ENCODE measurements around the gene HIPK4.
"Not testable (repeated sequence)": the region's sequence is repeated elsewhere in the genome, so short reads cannot be mapped to it uniquely, and the experiment has no call there.

The HIPK4 gene

DNA sequence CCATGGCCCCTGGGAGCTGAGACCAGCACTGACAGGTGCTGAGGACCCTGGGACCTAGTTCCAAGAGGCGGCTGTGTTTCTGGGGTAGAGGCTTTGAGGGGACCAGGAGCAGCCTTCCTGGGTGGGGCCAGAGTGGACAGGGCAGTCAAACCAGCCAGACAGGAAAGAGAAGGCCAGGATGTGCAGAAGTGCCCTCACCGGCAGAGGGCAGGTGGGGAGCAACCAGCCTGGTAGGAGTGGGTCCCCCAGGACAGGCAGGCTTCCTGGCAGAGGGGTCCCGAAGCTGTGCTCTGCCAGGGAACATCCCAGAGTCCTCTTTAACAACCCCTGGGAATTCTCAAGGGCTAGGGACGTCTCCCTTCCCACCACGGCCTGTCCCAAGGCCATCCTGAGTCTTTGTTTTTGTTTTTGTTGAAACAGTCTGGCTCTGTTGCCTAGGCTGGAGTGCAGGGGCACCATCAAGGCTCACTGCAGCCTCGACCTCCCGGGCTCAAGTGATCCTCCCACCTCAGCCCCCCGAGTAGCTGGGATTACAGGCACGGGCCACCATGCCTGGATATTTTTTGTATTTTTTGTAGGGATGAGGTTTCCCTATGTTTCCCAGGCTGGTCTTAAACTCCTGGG, 3.0 kb upstream of the HIPK4 start:
- no peak for DNase-seq

DNA sequence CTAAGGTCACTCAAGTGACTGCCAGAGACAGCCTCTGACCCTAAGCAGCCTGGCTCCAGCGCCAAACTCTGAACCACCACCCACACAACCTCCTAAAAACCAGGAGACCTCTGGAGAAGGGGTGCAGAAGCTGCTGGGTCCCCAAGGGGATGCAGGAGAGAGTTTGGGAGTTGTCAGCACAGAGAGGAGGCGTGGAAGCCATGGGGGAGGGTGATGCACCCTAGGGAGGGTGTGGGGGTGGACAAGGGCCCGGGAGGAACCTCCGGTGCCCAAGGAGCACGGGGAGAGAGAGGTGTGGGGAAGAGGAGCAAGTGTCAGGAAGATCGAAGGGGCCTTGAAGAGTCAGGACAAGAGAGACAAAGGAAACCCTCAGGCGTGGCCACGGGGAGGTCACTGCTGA, 2.1 kb upstream of the HIPK4 start:
- no peak for DNase-seq

DNA sequence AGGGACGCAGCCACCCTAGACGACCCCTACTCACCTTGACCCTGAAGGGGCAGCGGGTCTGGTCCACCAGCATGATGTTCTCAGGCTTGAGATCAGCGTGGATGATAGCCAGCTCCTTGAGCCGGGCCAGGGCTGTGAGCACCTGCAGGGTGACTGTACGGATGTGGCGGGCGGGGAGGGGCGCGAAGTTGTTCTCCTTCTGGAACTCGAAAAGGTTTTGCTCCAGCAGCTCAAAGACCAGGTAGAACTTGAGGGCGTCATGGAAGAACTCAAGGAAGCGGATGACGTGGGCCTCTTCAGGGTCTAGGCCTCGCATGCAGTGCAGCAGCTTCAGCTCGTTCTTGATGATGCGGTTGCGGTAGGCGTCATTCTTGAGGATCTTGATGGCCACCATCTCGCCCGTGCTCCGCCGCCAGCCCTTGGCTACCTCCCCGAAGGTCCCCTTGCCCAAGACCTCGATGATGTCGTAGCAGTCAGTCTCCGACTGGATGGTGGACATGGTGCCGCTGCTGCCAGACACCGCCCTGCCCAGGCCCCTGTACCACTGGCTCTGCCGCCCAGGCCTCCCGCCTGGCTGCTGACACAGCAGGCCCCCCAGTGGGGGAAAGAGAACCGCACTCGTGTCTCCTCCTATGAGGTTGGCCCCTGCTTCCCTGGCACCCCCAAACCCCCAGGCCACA, 437 bp downstream of the HIPK4 start:
- no peak for DNase-seq

DNA sequence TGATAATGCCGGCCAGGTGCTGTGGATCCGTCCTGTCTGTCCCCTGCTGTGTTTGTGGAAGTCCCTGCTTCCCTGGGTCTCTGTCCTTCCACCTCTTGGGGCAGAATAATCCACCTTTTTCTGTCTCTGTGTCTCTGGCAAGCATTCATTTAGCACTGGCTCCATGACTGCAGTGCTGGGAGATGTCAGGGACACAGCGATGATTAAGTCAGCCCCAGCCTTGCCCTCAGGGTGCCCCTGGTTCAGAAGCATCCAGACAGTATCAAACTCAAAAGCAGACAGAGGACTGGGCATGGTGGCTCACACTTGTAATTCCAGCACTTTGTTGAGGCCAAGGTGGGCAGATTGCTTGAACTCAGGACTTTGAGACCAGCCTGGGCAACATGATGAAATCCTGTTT, 1.5 kb downstream of the HIPK4 start:
- DNase-seq = no peak

DNA sequence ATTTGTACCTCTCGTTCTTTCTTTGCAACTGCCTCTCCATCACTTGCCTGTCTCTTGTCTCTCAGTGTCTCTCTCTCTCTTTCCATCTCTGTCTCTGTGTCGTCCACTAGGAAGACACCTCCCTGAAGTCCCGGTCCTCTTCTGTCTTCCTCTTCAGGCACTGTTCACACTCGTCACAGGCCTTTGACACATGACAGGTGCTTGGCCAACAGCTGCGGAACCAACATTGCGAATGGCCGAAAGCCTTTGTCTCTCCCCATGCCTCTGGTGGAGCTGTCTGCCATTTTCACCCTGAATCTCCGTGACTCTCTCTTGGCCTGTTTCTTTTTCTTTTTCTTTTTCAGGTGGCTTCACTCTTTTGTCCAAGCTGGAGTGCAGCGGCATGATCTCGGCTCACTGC, 2.8 kb downstream of the HIPK4 start:
- DNase-seq = no peak

DNA sequence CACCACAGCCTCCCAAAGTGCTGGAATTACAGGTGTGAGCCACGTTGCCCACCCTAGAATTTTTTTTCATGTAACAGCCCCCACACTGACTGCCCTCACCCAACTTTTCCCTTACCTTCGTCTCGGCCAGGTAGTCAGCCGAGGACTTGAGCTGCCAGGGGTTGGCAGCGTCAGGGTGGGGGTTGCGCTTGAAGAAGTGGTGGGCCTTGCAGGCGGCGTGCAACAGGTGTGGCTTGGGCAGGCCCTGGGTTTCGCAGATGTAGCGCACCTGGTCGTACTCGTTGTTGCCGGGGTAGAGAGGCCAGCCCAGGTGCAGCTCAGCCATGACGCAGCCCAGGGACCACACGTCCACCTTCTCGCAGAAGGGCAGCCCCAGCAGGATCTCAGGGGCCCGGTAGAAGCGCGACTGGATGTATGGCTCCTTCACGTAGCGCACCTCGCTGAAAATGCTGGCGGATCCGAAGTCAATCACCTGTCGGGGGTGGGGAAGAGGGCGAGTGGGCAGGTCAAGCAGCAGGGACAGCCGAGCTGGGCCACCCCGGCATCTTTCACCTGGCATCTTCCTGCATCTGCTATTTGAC, 6.2 kb downstream of the HIPK4 start:
- DNase-seq = no peak

DNA sequence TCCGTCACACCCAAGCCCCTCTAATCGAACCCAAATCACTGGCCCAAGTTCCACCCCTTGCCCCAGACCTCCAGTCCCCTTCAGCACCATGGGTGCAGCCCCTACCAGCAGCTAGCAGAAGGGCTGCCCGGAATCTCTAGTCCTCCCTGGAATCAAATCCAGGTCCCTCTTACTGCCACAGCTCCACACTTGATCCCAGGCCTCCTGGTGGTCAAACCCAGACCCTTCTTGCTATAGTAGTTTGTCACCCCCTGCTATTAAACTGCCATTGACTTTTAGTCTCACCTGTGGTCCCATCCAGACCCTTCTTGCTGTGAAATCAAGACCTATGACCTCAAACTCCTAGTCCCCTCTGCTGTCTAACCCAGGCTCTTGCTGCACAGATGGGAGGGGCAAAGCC, 8.7 kb downstream of the HIPK4 start:
- DNase-seq = no peak

DNA sequence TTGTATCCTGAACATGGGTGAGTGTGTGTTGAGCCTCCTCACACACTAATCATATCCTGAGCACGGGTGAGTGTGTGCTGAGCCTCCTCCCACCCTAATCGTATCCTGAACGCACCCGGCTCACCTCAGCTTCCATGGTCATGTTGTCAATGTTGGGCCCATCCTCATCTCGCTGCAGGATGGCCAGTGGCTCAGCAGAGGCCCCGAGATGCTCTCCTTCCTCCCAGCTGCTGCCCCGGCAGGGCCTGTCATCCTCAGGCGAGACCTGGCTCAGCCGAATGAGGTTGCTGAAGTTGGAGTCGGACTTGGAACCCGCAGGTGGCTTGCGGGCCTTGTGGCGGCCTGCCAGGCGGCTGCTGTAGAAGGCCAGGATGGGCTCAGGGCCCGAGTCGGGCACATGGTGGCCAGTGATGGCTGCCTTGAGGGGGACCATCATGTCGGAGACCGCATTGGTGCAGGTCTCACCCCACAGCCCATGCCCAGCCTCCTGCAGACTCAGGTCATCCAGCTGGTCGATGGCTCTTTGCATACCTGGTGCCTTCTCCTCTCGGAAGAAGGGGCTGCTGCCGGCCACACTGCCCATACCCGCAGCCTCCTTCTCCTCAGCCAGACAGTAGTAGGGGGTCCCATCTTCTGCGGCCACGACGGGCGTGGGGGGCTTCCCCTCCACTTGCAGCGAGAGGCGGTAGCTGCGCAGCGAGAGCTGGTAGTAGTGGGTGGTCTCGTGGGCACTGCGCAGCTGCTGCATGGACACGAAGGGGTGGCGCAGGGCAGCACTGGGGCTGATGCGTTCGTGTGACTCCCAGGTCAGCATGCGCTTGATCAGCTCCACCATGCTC, 9.6 kb downstream of the HIPK4 start:
- no peak for DNase-seq

DNA sequence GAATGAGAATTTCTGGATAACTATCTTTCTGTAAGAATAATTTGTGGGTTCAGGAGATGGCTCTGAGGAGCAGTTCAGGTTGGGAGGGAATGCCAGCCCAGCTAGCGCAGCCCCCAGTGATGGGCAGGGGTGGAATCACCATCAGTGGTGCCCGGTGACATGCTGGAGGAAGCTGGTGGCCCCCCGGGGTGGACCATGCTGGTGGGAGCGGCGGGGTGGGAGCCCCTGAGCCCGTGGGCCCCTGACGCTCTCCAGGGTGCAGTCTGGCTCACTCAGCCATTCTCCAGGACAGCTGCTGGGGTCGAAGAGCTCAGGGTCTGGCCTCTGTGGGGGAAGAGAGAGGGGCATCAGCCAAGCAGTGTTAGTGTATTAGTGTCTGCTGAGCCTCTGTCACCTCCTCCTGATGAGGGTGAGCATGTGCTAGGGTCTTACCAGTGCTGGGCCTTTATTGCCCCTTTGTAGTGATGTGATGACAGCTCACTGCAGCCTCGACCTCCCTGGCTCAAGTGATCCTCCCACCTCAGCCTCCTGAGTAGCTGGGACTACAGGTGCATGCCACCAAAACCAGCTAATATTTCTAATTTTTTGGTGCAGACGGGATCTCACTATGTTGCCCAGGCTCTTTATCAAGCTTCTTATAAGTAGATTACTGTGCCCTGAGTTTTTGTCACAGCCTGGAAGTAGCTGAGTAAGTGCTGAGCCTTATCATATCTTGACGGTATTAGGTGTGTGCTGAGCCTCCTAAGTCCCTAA, 10.4 kb downstream of the HIPK4 start:
- DNase-seq = no peak

DNA sequence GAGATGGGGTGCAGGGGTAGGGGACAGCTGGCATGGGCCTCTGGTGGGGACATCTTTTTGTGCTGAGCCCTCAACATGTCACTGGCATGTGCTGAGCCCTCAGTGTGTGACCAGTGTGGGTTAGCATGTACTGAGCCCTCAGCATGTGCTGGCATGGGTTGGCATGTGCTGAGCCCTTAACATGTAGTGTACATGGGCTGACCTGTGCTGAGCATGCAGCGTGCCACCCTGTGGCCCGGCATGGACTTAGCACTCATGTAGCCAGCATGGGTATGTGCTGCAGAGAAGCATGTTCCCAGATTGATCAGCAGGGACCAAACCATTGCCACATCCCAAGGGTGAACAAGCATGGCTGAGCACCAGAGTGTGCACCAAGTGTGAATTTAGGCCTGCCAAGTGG, 11.5 kb downstream of the HIPK4 start:
- DNase-seq = no peak

DNA sequence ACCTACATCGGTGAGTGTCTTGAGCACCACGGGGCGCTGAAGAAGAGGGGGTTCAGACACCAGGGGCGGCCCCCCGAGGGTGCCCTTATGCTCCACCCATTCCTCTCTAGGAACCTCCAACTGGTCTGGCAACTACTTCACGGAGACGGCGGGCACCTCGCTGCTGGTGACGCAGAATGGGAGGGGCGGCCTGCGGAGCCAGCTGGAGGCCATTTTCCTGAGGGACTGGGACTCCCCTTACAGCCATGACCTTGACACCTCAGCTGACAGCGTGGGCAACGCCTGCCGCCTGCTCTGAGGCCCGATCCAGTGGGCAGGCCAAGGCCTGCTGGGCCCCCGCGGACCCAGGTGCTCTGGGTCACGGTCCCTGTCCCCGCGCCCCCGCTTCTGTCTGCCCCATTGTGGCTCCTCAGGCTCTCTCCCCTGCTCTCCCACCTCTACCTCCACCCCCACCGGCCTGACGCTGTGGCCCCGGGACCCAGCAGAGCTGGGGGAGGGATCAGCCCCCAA, 12.1 kb downstream of the HIPK4 start:
- DNase-seq = no peak

DNA sequence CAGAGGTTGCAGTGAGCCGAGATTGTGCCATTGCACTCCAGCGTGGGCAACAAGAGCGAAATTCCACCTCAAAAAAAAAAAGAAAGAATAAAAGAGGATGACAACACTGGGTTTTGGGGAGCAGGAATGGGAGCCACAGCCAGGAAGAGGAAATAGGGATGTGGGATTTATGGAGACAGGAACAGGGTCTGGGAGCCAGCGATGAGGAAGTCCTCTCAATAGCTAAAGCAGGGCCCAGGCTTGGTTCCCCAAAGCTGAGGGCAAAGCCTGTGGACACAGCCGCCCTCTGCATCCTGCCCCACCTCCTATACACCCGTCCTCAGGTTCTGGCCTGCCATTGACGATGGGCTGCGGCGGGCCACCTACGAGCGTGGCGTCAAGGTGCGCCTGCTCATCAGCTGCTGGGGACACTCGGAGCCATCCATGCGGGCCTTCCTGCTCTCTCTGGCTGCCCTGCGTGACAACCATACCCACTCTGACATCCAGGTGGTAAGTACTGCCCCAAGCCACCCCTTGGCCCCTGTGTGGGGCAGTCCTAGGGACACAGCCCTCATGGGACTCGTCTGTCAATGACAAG, 13.6 kb downstream of the HIPK4 start:
- DNase-seq = no peak

DNA sequence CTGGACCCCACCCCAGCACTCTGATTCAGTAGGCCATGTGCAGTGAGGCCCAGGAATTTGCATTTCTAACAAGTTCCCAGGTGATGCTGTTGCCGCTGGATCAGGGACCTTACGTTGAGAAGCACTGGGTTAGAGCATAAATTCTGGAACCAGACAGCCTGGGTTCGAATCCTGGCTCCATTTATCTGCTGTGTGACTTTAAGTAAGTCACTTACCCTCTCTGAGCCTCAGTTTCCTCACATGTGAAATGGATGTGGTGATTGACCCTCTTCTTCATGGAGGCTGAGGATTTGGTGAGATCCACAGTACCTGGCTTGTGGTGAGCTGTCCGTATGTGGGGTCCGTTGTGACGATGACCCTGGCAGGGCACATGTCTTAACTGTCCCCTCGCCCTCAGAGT, 15.9 kb downstream of the HIPK4 start:
- no peak for DNase-seq

DNA sequence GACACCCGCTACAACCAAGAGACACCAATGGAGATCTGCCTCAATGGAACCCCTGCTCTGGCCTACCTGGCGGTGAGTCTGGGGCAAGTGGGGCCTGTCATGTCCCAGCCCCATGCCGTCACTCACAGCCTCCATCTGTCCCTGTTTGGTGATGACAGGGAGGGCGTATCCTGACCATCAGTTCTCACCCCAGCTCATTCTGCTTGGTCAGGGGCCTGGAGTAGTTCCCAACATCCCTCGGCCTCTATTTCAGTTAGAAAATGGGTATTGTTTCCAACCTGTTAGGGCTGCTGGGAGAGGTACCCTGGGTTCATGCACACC, 18.2 kb downstream of the HIPK4 start:
- no peak for DNase-seq

DNA sequence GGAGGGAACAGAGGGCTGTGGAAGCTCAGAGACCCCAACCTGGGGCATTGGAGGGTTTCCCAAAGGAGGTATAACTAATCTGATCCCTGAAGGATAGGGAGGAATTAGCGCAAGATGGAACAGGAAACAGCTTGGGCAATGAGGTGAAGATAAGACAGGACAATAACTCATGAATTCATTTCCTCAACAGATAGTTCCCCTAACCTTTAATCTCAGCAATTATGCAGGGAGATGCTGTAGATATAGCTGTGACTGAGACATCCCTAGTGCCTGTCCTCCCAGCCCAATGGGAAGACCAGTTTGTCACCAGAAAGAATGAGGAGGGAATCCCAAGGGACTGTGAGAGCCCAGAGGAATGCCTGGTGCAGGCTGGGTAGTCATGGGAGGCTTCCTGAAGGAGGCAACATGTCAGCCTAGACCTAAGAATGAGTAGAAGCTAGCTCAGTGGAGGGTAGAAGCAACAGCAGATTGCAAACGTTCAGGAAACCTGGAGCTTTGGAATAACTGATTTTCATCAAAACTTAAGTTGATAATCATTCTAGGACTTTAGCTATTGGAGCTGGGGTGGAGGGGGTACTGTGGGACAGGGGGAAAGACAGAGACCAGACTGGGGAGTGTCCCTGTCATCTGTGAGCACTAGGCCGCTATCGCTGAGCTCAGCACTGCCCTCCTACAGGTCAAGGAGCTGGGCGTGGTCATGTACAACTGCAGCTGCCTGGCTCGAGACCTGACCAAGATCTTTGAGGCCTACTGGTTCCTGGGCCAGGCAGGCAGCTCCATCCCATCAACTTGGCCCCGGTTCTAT, 18.8 kb downstream of the HIPK4 start:
- DNase-seq = no peak

DNA sequence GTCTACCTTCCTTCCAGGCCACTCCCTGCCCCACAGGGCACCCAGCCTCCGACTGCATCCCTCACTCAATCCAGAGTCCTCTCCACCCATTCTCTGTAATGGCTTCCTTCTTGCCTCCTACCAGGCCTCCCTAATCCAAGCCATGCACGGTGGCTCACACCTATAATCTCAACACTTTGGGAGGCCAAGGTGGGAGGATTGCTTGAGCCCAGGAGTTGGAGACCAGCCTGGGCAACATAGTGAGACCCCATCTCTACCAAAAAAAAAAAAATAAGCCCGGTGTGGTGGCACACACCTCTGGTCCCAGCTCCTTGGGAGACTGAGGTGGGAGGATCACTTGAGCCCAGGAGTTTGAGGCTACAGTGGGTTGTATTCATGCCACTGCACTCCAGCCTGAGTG, 19.7 kb downstream of the HIPK4 start:
- DNase-seq = not testable (repeated sequence)

DNA sequence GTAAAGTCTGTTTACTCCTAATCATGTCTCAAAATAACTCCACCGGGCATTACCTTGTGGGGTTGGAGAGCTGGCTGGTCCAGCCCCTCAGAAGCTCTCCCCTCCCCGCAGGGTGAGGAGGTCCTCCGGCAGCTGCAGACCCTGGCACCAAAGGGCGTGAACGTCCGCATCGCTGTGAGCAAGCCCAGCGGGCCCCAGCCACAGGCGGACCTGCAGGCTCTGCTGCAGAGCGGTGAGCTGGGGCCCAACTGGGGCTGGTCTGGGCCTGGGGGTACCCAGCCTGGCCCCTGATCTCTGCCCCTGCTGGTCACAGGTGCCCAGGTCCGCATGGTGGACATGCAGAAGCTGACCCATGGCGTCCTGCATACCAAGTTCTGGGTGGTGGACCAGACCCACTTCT, 20.2 kb downstream of the HIPK4 start:
- DNase-seq = no peak

DNA sequence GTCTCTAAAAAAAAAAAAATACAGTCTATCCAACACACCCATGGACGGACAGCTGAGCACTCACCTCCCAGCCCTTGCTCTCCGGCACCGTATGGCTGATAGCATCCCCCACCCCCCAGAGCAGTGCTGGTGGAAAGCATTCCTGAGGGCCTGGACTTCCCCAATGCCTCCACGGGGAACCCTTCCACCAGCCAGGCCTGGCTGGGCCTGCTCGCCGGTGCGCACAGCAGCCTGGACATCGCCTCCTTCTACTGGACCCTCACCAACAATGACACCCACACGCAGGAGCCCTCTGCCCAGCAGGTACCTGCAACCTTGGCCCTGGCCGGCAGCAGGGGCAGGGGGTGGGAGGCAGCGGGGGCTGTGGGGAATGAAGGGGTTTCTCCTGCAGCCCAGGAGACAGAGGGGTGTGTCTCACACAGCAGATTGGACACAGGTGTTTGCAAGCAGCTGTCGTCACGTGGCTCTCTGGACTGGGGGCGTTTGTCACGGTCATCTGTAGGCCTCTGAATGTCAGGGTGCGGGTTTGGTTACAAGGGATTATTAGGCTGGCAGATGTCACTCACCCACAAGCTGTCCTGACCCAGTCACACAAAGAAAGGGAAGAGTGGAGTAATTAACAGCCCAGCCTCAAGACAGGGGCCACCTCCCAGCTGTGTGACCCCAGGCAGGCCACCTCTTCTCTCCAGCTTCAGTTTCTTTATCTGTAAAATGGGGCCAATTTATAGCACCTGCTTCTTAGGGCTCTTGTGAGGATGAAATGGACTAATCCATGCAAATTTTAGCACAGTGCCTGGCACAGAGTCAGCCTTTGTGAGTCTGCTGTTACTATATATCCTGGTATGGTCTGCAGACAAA, 22.2 kb downstream of the HIPK4 start:
- no peak for DNase-seq

DNA sequence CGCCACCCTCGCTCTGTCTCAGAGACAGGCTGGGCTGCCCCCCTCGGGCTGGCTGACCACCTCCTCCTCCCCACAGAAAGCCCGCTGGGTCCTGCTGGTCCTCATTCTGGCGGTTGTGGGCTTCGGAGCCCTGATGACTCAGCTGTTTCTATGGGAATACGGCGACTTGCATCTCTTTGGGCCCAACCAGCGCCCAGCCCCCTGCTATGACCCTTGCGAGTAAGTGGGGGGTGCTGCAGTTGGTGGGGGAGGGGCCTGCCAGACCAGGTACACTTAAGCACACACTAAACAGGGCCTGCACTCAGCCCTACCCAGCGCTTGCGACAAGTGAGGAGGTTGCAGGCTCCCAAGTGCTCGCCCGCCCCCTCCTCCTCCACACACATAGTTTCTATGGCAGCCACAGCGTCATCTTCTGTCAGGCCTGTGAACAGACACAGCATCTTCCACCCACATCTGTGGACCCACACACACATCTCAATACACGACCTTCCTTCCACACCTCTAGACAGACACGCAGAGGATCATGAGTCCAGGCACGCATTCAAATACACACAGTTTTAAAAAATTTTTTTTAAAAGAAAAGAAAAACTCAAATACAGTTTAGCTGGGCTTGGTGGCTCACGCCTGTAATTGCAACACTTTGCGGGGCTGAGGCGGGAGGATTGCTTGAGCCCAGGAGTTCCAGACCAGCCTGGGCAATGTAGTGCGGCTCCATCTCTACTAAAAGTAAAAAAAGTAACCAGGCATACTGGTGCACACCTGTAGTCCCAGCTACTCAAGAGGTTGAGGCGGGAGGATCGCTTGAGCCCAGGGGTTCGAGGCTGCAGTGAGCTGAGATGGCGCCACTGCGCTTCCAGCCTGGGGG, 23.1 kb downstream of the HIPK4 start:
- no peak for DNase-seq
